HUES64 (cell line): ENCODE data around the gene TP53BP2.
"Not testable (repeated sequence)": the region's sequence is repeated elsewhere in the genome, so short reads cannot be mapped to it uniquely, and the experiment has no call there.

ENCODE experiments used
- H3K27ac ChIP-seq: 2 replicates; pipeline ENCODE4 v1.7.0; 2013; ENCODE audit warnings: low read depth, low read length, inconsistent platforms
- H3K27me3 ChIP-seq: 2 replicates; pipeline ENCODE4 v1.6.1; 2013; ENCODE audit warnings: mild to moderate bottlenecking, low read length; ENCODE audit not compliant: insufficient read depth
- H3K36me3 ChIP-seq: 2 replicates; pipeline ENCODE4 v1.6.1; 2013; ENCODE audit warnings: mild to moderate bottlenecking, low read length; ENCODE audit not compliant: insufficient read depth
- H3K4me1 ChIP-seq: 2 replicates; pipeline ENCODE4 v1.6.1; 2013; ENCODE audit warnings: mild to moderate bottlenecking, low read length, moderate library complexity; ENCODE audit not compliant: insufficient read depth
- H3K4me3 ChIP-seq: 2 replicates; pipeline ENCODE4 v1.5.1; 2013; ENCODE audit warnings: mild to moderate bottlenecking, low read length, moderate library complexity
- H3K9ac ChIP-seq: 2 replicates; pipeline ENCODE4 v1.6.1; 2013; ENCODE audit warnings: mild to moderate bottlenecking, low read depth, low read length
- H3K9me3 ChIP-seq: 2 replicates; pipeline ENCODE4 v1.6.1; 2013; ENCODE audit warnings: low read depth, low read length; ENCODE audit not compliant: insufficient read depth
- WGBS: fragments of 150-250, 120-280 bp; methylation state at CpG from one replicate; pipeline ENCODE4 v1.1.7; 2013; ENCODE audit warnings: missing lambda C conversion rate; 5-methylcytosine and 5-hydroxymethylcytosine counted together

The TP53BP2 gene

GRCh38 chr1:223813645-223814044 lies 32.1 kb downstream of the TP53BP2 start:
- Histone ChIP-seq H3K9me3 (no peaks in the 10 kb centered on the region), H3K27ac (no peak overlapping the region), H3K9ac (no peak overlapping the region), H3K27me3 (no peaks in the 10 kb centered on the region), H3K4me1 (no peaks in the 10 kb centered on the region), H3K4me3 (no peak overlapping the region), H3K36me3 (peaks cover 72% of the 10 kb centered on the region)

GRCh38 chr1:223811634-223812101 lies 34.1 kb downstream of the TP53BP2 start:
- Histone ChIP-seq H3K9me3 (peaks cover 7% of the 10 kb centered on the region), H3K9ac (no peak overlapping the region), H3K36me3 (peaks cover 85% of the 10 kb centered on the region), H3K27ac (no peak overlapping the region), H3K27me3 (no peaks in the 10 kb centered on the region), H3K4me3 (no peak overlapping the region), H3K4me1 (no peaks in the 10 kb centered on the region)
- WGBS: 76% methylated on average over 3 of the region's 3 CpGs

DNA sequence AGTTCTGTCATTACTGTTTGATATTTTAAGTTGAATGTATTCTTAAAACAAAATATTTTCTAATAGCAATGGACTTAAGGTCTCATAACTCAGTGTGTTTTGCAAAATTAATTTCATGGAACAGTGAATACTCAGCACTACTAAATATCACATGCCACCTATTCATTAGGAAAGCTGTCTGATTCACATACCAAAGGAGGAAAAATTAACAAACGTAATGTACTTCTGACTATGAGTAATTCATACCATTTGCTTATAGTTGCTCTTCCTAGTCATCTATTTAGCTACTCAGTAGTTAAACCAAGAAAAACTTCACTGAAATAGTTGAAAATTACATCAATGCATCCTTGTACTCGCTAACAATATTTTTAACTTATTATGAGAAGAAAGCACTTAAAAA lies 35.2 kb downstream of the TP53BP2 start:
- Histone ChIP-seq H3K4me1 (no peaks in the 10 kb centered on the region), H3K4me3 (no peak overlapping the region), H3K27me3 (no peaks in the 10 kb centered on the region), H3K36me3 (peaks cover 87% of the 10 kb centered on the region), H3K27ac (no peak overlapping the region), H3K9me3 (peaks cover 7% of the 10 kb centered on the region), H3K9ac (no peak overlapping the region)
- 100% methylated on average over 1 of the region's 2 CpGs for WGBS

- not testable (repeated sequence) for H3K27me3 ChIP-seq, H3K4me1 ChIP-seq, H3K27ac ChIP-seq, H3K4me3 ChIP-seq, H3K9ac ChIP-seq, H3K9me3 ChIP-seq
- peaks cover 89% of the 10 kb centered on the region for H3K36me3 ChIP-seq
- 98% methylated on average over 4 of the region's 4 CpGs for WGBS
These were observed 35.8 kb downstream of the TP53BP2 start for GRCh38 chr1:223809905-223810304.

- WGBS: 94% methylated on average over 7 of the region's 7 CpGs
- H3K4me1 ChIP-seq: no peaks in the 10 kb centered on the region
- no peak overlapping the region for H3K9ac ChIP-seq
- no peak overlapping the region for H3K4me3 ChIP-seq
- H3K27ac ChIP-seq: no peak overlapping the region
- H3K9me3 ChIP-seq: peaks cover 7% of the 10 kb centered on the region
- no peaks in the 10 kb centered on the region for H3K27me3 ChIP-seq
- H3K36me3 ChIP-seq: peaks cover 96% of the 10 kb centered on the region
These were observed 42.5 kb downstream of the TP53BP2 start for GRCh38 chr1:223803211-223803610.

GRCh38 chr1:223802602-223803001 lies 43.1 kb downstream of the TP53BP2 start:
- WGBS: 91% methylated on average over 4 of the region's 4 CpGs
- Histone ChIP-seq H3K27ac (no peak overlapping the region), H3K27me3 (no peaks in the 10 kb centered on the region), H3K9ac (no peak overlapping the region), H3K9me3 (peaks cover 4% of the 10 kb centered on the region), H3K36me3 (peaks cover 97% of the 10 kb centered on the region), H3K4me3 (no peak overlapping the region), H3K4me1 (no peaks in the 10 kb centered on the region)

DNA sequence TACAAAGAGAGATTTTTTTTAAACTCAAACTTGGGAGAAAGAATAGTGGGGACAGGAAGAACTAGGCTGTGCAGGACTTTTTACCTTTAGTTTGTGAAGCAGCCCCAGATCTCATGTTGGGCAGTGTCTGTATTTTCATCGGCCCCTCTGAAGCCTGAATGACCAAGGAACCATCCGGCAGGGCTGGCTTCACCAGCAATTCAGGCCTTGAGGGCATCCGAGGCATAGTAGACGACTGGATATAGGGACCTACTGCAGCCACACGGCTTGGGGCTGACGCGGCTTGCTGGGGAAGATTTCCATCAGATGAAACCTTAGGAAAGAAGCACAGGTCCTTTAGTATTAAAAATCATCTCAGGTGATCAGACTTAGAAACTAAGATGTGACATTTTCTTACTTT lies 43.7 kb downstream of the TP53BP2 start:
- no peaks in the 10 kb centered on the region for H3K27me3 ChIP-seq
- H3K9ac ChIP-seq: no peak overlapping the region

GRCh38 chr1:223796210-223796609 lies 49.5 kb downstream of the TP53BP2 start:
- no peaks in the 10 kb centered on the region for H3K27me3 ChIP-seq
- no peaks in the 10 kb centered on the region for H3K9me3 ChIP-seq
- peaks cover 99% of the 10 kb centered on the region for H3K36me3 ChIP-seq
- WGBS: 94% methylated on average over 7 of the region's 7 CpGs
- no peak overlapping the region for H3K27ac ChIP-seq
- H3K4me3 ChIP-seq: no peak overlapping the region
- no peak overlapping the region for H3K9ac ChIP-seq
- no peaks in the 10 kb centered on the region for H3K4me1 ChIP-seq

More for the DNA sequence above, 43.7 kb downstream of the TP53BP2 start:
- Histone ChIP-seq H3K36me3 (peaks cover 98% of the 10 kb centered on the region), H3K4me3 (no peak overlapping the region), H3K27ac (no peak overlapping the region), H3K4me1 (no peaks in the 10 kb centered on the region), H3K9me3 (no peaks in the 10 kb centered on the region)
- WGBS: 94% methylated on average over 7 of the region's 7 CpGs

- Histone ChIP-seq H3K27ac (no peak overlapping the region; the same call in 1 of the 2 replicates), H3K4me1 (no peaks in the 10 kb centered on the region), H3K36me3 (peaks cover 92% of the 10 kb centered on the region), H3K9ac (no peak overlapping the region), H3K9me3 (no peaks in the 10 kb centered on the region), H3K27me3 (no peaks in the 10 kb centered on the region), H3K4me3 (no peak overlapping the region)
- WGBS: 95% methylated on average over 8 of the region's 9 CpGs
These were observed 51.4 kb downstream of the TP53BP2 start for GRCh38 chr1:223794136-223794880.

DNA sequence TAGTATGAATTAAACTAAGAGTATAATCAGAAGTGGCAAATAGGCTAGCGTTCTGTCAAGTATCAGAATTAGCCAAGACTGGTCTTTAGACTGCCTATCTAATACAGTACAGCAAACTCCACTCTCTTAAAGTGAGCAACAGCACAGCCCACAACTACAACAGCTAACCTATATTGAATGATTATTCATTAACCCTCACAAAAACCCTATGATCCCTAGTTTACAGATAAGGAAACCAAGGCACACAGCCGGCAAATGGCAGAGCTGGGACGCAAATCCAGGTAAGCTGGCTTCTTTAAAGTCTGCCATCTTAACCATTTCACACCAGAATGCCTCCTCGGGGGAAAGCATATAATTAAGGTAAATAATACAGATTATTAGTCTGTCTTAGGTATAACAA lies 52.0 kb downstream of the TP53BP2 start:
- H3K4me3 ChIP-seq: no peak overlapping the region
- no peak overlapping the region for H3K9ac ChIP-seq
- 95% methylated on average over 3 of the region's 4 CpGs for WGBS
- no peaks in the 10 kb centered on the region for H3K9me3 ChIP-seq
- no peaks in the 10 kb centered on the region for H3K4me1 ChIP-seq
- peaks cover 93% of the 10 kb centered on the region for H3K36me3 ChIP-seq
- no peak overlapping the region for H3K27ac ChIP-seq
- no peaks in the 10 kb centered on the region for H3K27me3 ChIP-seq

DNA sequence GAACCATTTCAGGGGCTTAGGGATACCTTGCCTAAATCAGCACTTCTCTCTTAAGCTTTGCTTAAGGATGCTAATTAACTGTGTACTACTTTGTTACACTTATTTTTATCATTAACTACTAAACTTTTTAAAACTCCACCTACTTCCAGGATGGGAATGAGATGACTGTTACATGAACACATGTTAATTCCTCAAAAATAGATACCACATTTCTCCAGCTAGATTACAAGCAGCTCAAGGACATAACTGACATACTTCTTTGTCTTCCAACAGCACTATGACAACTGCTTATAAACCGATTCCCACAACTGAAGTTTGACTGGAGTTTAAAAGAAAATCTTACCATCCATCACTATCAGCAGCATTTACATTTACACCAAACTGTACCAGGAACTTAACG lies 53.7 kb downstream of the TP53BP2 start:
- Histone ChIP-seq H3K4me3 (no peak overlapping the region), H3K9me3 (no peaks in the 10 kb centered on the region), H3K27ac (no peak overlapping the region), H3K36me3 (peaks cover 91% of the 10 kb centered on the region), H3K4me1 (no peaks in the 10 kb centered on the region), H3K27me3 (no peaks in the 10 kb centered on the region), H3K9ac (no peak overlapping the region)
- 91% methylated on average over 2 of the region's 2 CpGs for WGBS
